Activated gamma-delta T cell (primary cell): ENCODE data around the gene SMARCD2.
"Not testable (repeated sequence)": the region's sequence is repeated elsewhere in the genome, so short reads cannot be mapped to it uniquely, and the experiment has no call there.

ENCODE experiments used
- DNase-seq: peaks from one replicate; lab custom pipeline; 2025; lab: John Stamatoyannopoulos, UW

SMARCD2 gene

DNA sequence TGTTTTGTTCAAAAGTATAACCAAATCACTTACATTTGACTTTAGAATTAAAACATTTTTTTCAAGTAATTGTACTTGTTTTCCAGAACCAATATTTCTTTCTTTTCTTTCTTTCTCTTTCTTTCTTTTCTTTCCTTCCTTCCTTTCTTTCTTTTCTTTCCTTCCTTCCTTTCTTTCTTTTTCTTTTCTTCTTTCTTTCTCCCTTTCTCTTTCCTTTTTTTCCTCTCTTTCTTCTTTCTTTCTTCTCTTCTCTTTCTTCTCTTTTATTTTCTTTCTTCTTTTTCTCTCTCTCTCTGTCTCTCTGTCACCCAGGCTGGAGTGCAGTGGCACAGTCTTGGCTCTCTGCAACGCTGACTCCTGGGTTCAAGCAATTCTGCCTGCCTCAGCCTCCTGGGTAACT is 41.7 kb downstream of the SMARCD2 start:
- DNase-seq, result no peak

DNA sequence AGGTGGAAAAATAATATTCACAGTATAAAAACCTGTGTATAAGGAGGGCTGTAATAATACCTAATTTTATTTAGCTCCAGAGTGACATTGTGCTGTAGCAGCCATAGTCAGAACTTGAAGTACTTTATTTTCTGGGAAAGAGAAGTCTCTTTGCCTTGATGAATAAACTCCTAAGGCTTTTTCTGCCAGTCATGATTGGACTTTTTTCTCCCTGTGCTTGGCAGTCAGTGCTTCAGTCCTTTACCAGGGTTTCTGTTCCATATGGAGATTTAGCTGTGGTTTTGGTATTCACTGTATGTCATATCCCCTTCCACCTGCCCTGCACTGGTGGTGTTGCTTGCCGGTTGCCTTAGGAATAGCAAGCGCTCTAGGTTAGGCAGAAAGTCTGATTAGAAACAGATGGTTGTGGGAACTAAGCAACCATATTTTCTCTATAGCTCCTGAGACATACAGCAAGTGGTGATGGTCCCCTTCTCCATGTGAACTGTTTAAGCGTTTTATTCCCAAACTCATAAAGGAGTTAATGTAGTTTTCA is 43.8 kb downstream of the SMARCD2 start:
- DNase-seq, result no peak

- DNase-seq, result not testable (repeated sequence)
Measured at GRCh38 chr17:63796375-63796774, 46.1 kb downstream of the SMARCD2 start.

DNA sequence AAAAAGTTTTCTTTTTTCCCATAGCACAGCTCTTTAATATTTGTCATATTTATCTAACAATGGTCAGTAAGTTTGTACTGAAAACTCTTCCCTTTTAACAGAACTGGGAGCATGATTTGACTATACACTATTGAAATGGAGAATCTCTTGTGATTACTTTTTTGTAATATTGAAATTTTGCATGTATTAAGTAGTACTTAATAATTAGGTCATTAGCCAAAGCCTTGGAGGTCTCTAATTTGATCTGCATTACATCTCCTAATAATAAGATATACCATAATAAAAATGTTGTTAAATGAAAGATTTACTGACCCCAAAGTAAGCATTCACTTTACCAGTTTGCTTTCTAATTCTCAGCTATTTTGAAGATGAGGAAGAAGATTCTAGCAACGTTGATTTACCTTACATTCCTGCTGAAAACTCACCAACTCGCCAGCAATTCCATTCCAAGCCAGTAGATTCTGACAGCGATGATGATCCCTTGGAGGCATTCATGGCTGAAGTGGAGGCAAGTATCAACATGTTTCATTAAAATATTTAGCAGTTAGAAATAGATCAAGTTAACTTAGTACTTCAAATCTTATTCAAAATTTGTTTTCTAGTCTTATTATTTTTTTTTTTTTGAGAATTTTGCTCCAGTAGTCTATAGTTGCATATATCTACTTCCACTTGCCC is 50.3 kb downstream of the SMARCD2 start:
- no peak for DNase-seq

DNA sequence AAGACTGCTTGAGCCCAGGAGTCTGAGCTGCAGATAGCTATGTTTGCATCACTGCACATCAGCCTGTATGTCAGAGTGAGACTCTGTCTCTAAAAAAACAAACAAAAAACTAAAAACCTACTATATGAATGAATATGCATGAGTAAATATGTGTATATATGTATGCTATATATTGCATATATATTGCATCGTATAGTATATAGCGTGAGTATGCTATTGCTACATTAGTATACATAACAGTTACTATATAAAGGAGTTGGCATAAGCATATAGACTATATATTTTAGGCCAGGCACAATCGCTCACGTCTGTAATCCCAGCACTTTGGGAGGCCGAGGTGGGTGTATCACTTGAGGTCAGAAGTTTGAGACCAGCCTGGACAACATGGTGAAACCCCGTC is 52.4 kb downstream of the SMARCD2 start:
- DNase-seq, result no peak

DNA sequence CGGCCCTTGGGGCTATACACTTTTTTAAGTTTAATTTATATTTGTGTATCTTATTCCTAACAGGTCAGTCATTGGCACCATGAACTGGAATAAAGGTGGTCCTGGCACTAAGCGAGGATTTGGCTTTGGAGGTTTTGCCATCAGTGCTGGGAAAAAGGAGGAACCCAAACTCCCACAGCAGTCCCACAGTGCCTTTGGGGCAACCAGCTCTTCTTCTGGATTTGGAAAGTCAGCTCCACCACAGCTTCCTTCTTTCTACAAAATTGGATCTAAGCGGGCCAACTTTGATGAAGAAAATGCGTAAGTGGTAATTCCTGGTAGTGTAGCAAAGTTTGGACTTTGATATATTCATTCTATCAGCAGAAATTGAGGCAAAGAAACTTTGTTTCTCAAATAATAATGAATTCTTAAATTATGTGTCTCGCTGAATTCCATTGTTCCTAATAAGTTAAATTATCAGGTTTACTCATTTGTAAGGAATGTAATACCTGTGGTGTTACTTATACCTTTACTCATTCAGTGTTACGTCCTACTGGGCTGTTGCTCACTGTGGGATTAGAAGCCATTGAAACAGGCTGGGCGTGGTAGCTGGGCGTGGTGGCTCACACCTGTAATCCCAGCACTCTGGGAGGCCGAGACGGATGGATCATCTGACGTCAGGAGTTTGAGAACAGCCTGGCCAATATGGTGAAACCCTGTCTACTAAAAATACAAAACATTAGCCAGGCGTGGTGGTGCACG is 55.3 kb downstream of the SMARCD2 start:
- no peak for DNase-seq

GRCh38 chr17:63786117-63786516 is 56.4 kb downstream of the SMARCD2 start:
- no peak for DNase-seq

- DNase-seq, result no peak
Measured at GRCh38 chr17:63785556-63785955, 56.9 kb downstream of the SMARCD2 start.

- DNase-seq, result no peak
Measured at GRCh38 chr17:63783522-63783921, 59.0 kb downstream of the SMARCD2 start.
